ENCODE data around the gene CDC42EP3.

DNA sequence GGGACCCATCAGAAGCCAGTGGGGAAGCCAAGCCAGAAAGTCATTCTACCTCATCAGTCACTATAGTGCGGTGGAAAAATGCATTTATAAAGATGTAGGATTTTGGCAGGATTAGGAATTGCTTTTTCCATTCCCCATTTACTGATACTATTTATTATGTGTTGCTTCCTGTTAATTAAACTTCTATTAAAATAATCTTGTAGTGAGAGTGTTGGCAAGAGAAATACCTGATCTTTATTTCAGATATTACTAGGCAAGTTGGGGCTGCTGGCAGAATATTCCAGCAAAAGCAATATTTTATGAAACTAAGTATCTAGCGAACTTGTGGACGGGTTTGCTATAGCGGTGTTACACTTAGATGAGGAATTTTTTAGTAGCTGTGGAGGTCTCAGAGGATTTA lies 23.9 kb upstream of the CDC42EP3 start:
- TF ChIP-seq, protein P1, sequence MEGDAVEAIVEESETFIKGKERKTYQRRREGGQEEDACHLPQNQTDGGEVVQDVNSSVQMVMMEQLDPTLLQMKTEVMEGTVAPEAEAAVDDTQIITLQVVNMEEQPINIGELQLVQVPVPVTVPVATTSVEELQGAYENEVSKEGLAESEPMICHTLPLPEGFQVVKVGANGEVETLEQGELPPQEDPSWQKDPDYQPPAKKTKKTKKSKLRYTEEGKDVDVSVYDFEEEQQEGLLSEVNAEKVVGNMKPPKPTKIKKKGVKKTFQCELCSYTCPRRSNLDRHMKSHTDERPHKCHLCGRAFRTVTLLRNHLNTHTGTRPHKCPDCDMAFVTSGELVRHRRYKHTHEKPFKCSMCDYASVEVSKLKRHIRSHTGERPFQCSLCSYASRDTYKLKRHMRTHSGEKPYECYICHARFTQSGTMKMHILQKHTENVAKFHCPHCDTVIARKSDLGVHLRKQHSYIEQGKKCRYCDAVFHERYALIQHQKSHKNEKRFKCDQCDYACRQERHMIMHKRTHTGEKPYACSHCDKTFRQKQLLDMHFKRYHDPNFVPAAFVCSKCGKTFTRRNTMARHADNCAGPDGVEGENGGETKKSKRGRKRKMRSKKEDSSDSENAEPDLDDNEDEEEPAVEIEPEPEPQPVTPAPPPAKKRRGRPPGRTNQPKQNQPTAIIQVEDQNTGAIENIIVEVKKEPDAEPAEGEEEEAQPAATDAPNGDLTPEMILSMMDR (IDR thresholded peaks at IDR 0.05; ENCODE audit: low read length) = no peak
- TF ChIP-seq EZH2phosphoT487 (IDR thresholded peaks at IDR 0.05; ENCODE audit: low read length) = no peak

Measured in MM.1S (cell line).